Astrocyte (in vitro differentiated cells and primary cell): Measurements from ENCODE around the gene HAT1. TPM values are rescaled to one million over a fixed set of nuclear protein-coding genes. Genes with fewer than 3 reads are reported as not detected.
A peak's percentile ranks its signal among the peaks of the same experiment; 100 is the strongest.

Experiments
- DNase-seq: peaks from one replicate; pipeline ENCODE4 v3.0.0-alpha.2; 2010; ENCODE audit warnings: low read depth
- FAIRE-seq: peaks from 2 replicates; lab custom pipeline; 2011; peaks lifted over from hg19 to GRCh38; lab: Jason Lieb, UNC
- H2AFZ ChIP-seq: 2 replicates; pipeline ENCODE4 v1.6.0; 2012; ENCODE audit warnings: low read depth, low read length, inconsistent platforms
- H3K27ac ChIP-seq: 2 replicates; pipeline ENCODE4 v1.5.1; 2011; ENCODE audit warnings: low read depth, low read length, inconsistent platforms
- H3K27me3 ChIP-seq: 2 replicates; pipeline ENCODE4 v1.6.0; 2011; ENCODE audit warnings: low read length, inconsistent platforms; ENCODE audit not compliant: insufficient read depth
- H3K36me3 ChIP-seq: 2 replicates; pipeline ENCODE4 v1.5.1; 2011; ENCODE audit warnings: low read length, inconsistent platforms; ENCODE audit not compliant: insufficient read depth
- H3K4me1 ChIP-seq: 2 replicates; pipeline ENCODE4 v1.5.1; 2011; ENCODE audit warnings: low read length, inconsistent platforms; ENCODE audit not compliant: insufficient read depth
- H3K4me2 ChIP-seq: 2 replicates; pipeline ENCODE4 v1.6.0; 2012; ENCODE audit warnings: low read length, inconsistent platforms
- H3K4me3 ChIP-seq: 2 replicates; pipeline ENCODE4 v1.5.1; 2011; ENCODE audit warnings: low read depth, mild to moderate bottlenecking, low read length, inconsistent platforms; ENCODE audit not compliant: insufficient read depth
- H3K79me2 ChIP-seq: 2 replicates; pipeline ENCODE4 v1.6.0; 2012; ENCODE audit warnings: mild to moderate bottlenecking, low read length, inconsistent platforms; ENCODE audit not compliant: insufficient read depth
- H3K9ac ChIP-seq: 2 replicates; pipeline ENCODE4 v1.6.0; 2012; ENCODE audit warnings: mild to moderate bottlenecking, low read length, inconsistent platforms
- H3K9me3 ChIP-seq: 2 replicates; pipeline ENCODE4 v1.5.1; 2012; ENCODE audit warnings: low read depth, mild to moderate bottlenecking, low read length, inconsistent platforms; ENCODE audit not compliant: insufficient read depth
- H4K20me1 ChIP-seq: 2 replicates; pipeline ENCODE4 v1.6.0; 2012; ENCODE audit warnings: low read length, inconsistent platforms; ENCODE audit not compliant: insufficient read depth
- H3K27ac Mint-ChIP-seq: one replicate; pipeline ENCODE4 v1.8.0; 2021; ENCODE audit warnings: mild to moderate bottlenecking, mixed read lengths; ENCODE audit not compliant: unreplicated experiment
- H3K27me3 Mint-ChIP-seq: one replicate; pipeline ENCODE4 v1.8.0; 2021; ENCODE audit warnings: low read depth, mixed read lengths; ENCODE audit not compliant: unreplicated experiment
- H3K36me3 Mint-ChIP-seq: one replicate; pipeline ENCODE4 v1.8.0; 2021; ENCODE audit warnings: low read depth, mixed read lengths; ENCODE audit not compliant: unreplicated experiment
- H3K4me1 Mint-ChIP-seq: one replicate; pipeline ENCODE4 v1.8.0; 2021; ENCODE audit warnings: low read depth, mixed read lengths; ENCODE audit not compliant: unreplicated experiment
- H3K4me3 Mint-ChIP-seq: one replicate; pipeline ENCODE4 v1.8.0; 2021; ENCODE audit warnings: mild to moderate bottlenecking, moderate library complexity, mixed read lengths; ENCODE audit not compliant: unreplicated experiment
- H3K9me3 Mint-ChIP-seq: one replicate; pipeline ENCODE4 v1.8.0; 2021; ENCODE audit warnings: mild to moderate bottlenecking, mixed read lengths; ENCODE audit not compliant: unreplicated experiment
- CTCF ChIP-seq: IDR thresholded peaks from 2 replicates; pipeline ENCODE4 v1.5.1; 2011; ENCODE audit warnings: low read depth, mild to moderate bottlenecking, inconsistent platforms, low read length, moderate library complexity; ENCODE audit not compliant: insufficient read depth
- EZH2 ChIP-seq: IDR thresholded peaks from 2 replicates; pipeline ENCODE4 v1.6.1; 2012; ENCODE audit warnings: mild to moderate bottlenecking, low read length, inconsistent platforms; ENCODE audit not compliant: insufficient read depth
- total RNA-seq: library from RNA; stranded (reverse); gene quantifications from 2 replicates; pipeline ENCODE4 v1.2.1, GENCODE V29; 2021

The HAT1 gene
- total RNA-seq, 1 donor from 2014 or later: 29.1 TPM

- Histone ChIP-seq H3K4me1 (peaks cover 4% of the 10 kb centered on the region), H3K27me3 (no peaks in the 10 kb centered on the region), H3K27ac (no peak overlapping the region), H3K79me2 (peaks cover 4% of the 10 kb centered on the region), H2AFZ (no peak overlapping the region), H3K9ac (no peak overlapping the region), H3K9me3 (no peaks in the 10 kb centered on the region), H3K36me3 (no peaks in the 10 kb centered on the region), H3K4me2 (no peak overlapping the region), H4K20me1 (peaks cover 7% of the 10 kb centered on the region), H3K4me3 (no peak overlapping the region)
- H3K36me3 Mint-ChIP-seq: no peaks in the 10 kb centered on the region
- H3K27me3 Mint-ChIP-seq: no peaks in the 10 kb centered on the region
- TF ChIP-seq EZH2: no peak
- TF ChIP-seq CTCF: no peak
- FAIRE-seq: no peak
- H3K9me3 Mint-ChIP-seq: no peaks in the 10 kb centered on the region
- no peak overlapping the region for H3K27ac Mint-ChIP-seq
- H3K4me3 Mint-ChIP-seq: no peak overlapping the region
- DNase-seq: no peak
- H3K4me1 Mint-ChIP-seq: peaks cover 15% of the 10 kb centered on the region
These were observed 38.9 kb upstream of the HAT1 start for GRCh38 chr2:171883275-171883893.

- H3K4me2 ChIP-seq: no peak overlapping the region
- Mint-ChIP-seq H3K27me3 (no peaks in the 10 kb centered on the region), H3K27ac (no peak overlapping the region), H3K36me3 (peaks cover 4% of the 10 kb centered on the region), H3K4me3 (no peak overlapping the region), H3K9me3 (no peaks in the 10 kb centered on the region), H3K4me1 (peaks cover 3% of the 10 kb centered on the region)
- H3K79me2 ChIP-seq: peaks cover 9% of the 10 kb centered on the region
- no peaks in the 10 kb centered on the region for H3K27me3 ChIP-seq
- DNase-seq (peak; percentile 51), FAIRE-seq (no peak)
- TF ChIP-seq EZH2 (no peak), CTCF (no peak)
- no peaks in the 10 kb centered on the region for H3K9me3 ChIP-seq
- H3K4me1 ChIP-seq: peaks cover 5% of the 10 kb centered on the region
- H3K36me3 ChIP-seq: no peaks in the 10 kb centered on the region
- H3K9ac ChIP-seq: no peak overlapping the region
- H3K27ac ChIP-seq: no peak overlapping the region
- H2AFZ ChIP-seq: no peak overlapping the region
- no peak overlapping the region for H3K4me3 ChIP-seq
- no peaks in the 10 kb centered on the region for H4K20me1 ChIP-seq
These were observed 32.9 kb upstream of the HAT1 start for GRCh38 chr2:171889333-171889732.

- H3K4me1 Mint-ChIP-seq: peaks cover 5% of the 10 kb centered on the region
- FAIRE-seq: no peak
These were observed 32.5 kb upstream of the HAT1 start for GRCh38 chr2:171889808-171890207.

More at GRCh38 chr2:171889808-171890207, 32.5 kb upstream of the HAT1 start:
- no peak for DNase-seq
- no peak overlapping the region for H3K27ac Mint-ChIP-seq
- H3K4me1 ChIP-seq: peaks cover 5% of the 10 kb centered on the region
- H3K27me3 ChIP-seq: no peaks in the 10 kb centered on the region
- no peak overlapping the region for H3K4me3 ChIP-seq
- no peaks in the 10 kb centered on the region for H3K36me3 ChIP-seq
- no peak overlapping the region for H3K9ac ChIP-seq
- H3K79me2 ChIP-seq: peaks cover 9% of the 10 kb centered on the region
- no peak overlapping the region for H3K4me3 Mint-ChIP-seq
- H3K27ac ChIP-seq: no peak overlapping the region
- no peaks in the 10 kb centered on the region for H3K27me3 Mint-ChIP-seq
- H3K9me3 ChIP-seq: no peaks in the 10 kb centered on the region
- H3K9me3 Mint-ChIP-seq: no peaks in the 10 kb centered on the region
- H3K36me3 Mint-ChIP-seq: peaks cover 4% of the 10 kb centered on the region
- no peak overlapping the region for H3K4me2 ChIP-seq
- TF ChIP-seq EZH2 (no peak), CTCF (no peak)
- no peak overlapping the region for H2AFZ ChIP-seq
- H4K20me1 ChIP-seq: no peaks in the 10 kb centered on the region
